ENCODE measurements around the gene CRIM1. TPM values are rescaled to one million over a fixed set of nuclear protein-coding genes. Genes with fewer than 3 reads are reported as not detected.

CRIM1 gene
- total RNA-seq, 1 experiment from 2014 or later: 24.1 TPM

GRCh38 chr2:36477746-36478145 is 122.2 kb downstream of the CRIM1 start:
- Mint-ChIP-seq H3K9me3 (peaks cover 26% of the 10 kb centered on the region), H3K4me3 (no peak overlapping the region), H3K4me1 (peaks cover 21% of the 10 kb centered on the region), H3K27ac (peak overlapping the region; percentile 16; the same call in 1 of the 2 replicates), H3K27me3 (ENCODE audit: low read depth) (no peaks in the 10 kb centered on the region), H3K36me3 (peaks cover 85% of the 10 kb centered on the region)
- TF ChIP-seq GTF2I (CRISPR knock-in tag; conservative IDR thresholded peaks at IDR 0.05) (no peak), USF2 (CRISPR knock-in tag; IDR thresholded peaks at IDR 0.05) (no peak), FOXJ3 (CRISPR knock-in tag; IDR thresholded peaks at IDR 0.05; ENCODE audit: borderline replicate concordance) (no peak), NR2C2 (CRISPR knock-in tag; IDR thresholded peaks at IDR 0.05) (no peak), USF1 (CRISPR knock-in tag; IDR thresholded peaks at IDR 0.05) (no peak), ZSCAN18 (CRISPR knock-in tag; IDR thresholded peaks at IDR 0.05) (no peak), ZNF671 (CRISPR knock-in tag; IDR thresholded peaks at IDR 0.05) (no peak), MLX (CRISPR knock-in tag; IDR thresholded peaks at IDR 0.05) (no peak), ZNF425 (CRISPR knock-in tag; conservative IDR thresholded peaks at IDR 0.05) (no peak), OVOL2 (CRISPR knock-in tag; IDR thresholded peaks at IDR 0.05; ENCODE audit: borderline replicate concordance) (no peak), NR1H2 (CRISPR knock-in tag; IDR thresholded peaks at IDR 0.05) (no peak), NFATC4 (CRISPR knock-in tag; IDR thresholded peaks at IDR 0.05) (no peak), EMX1 (CRISPR knock-in tag; IDR thresholded peaks at IDR 0.05) (no peak), TEAD4 (CRISPR knock-in tag; IDR thresholded peaks at IDR 0.05) (no peak), KAT7 (CRISPR knock-in tag; IDR thresholded peaks at IDR 0.05; ENCODE audit: borderline replicate concordance) (no peak), FOXP4 (CRISPR knock-in tag; IDR thresholded peaks at IDR 0.05) (no peak), ESRRA (CRISPR knock-in tag; IDR thresholded peaks at IDR 0.05; ENCODE audit: borderline replicate concordance) (no peak), TCF7 (CRISPR knock-in tag; IDR thresholded peaks at IDR 0.05; ENCODE audit: low read depth) (no peak), JAZF1 (CRISPR knock-in tag; IDR thresholded peaks at IDR 0.05) (no peak), E2F5 (CRISPR knock-in tag; IDR thresholded peaks at IDR 0.05) (no peak)
- no peak for DNase-seq (ENCODE audit: low spot score)
- POLR2A ChIA-PET: no interaction called here
- no peak for ATAC-seq
- CTCF ChIA-PET: no interaction called here
